MM.1S (cell line): ENCODE data around the gene BCR.

Experiments used
- EZH2 ChIP-seq: fragments of 300-600 bp; sonication (generic); optimal IDR thresholded peaks from 2 replicates; pipeline ENCODE3; 2017; ENCODE audit warnings: low read depth, mild to moderate bottlenecking, antibody characterized with exemption, low read length, mixed read lengths
- TF ChIP-seq, protein P1 (sequence below): fragments of 300-600 bp; sonication (generic); IDR thresholded peaks from 2 replicates; pipeline ENCODE4 v1.5.1; 2016; ENCODE audit warnings: antibody characterized with exemption, low read length, mixed read lengths

- TF ChIP-seq, protein P1, sequence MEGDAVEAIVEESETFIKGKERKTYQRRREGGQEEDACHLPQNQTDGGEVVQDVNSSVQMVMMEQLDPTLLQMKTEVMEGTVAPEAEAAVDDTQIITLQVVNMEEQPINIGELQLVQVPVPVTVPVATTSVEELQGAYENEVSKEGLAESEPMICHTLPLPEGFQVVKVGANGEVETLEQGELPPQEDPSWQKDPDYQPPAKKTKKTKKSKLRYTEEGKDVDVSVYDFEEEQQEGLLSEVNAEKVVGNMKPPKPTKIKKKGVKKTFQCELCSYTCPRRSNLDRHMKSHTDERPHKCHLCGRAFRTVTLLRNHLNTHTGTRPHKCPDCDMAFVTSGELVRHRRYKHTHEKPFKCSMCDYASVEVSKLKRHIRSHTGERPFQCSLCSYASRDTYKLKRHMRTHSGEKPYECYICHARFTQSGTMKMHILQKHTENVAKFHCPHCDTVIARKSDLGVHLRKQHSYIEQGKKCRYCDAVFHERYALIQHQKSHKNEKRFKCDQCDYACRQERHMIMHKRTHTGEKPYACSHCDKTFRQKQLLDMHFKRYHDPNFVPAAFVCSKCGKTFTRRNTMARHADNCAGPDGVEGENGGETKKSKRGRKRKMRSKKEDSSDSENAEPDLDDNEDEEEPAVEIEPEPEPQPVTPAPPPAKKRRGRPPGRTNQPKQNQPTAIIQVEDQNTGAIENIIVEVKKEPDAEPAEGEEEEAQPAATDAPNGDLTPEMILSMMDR: no peak
- TF ChIP-seq EZH2: no peak
Measured at GRCh38 chr22:23184764-23185113, 4.4 kb downstream of the BCR start.
